HG03095 (cell line): ENCODE measurements around the gene FILIP1L.
"Not testable (repeated sequence)": the region's sequence is repeated elsewhere in the genome, so short reads cannot be mapped to it uniquely, and the experiment has no call there.

Source experiments
- ATAC-seq: cut with Tn5 transposase; IDR thresholded peaks from one replicate; pipeline ENCODE4 v1.9.1; 2021; ENCODE audit warnings: moderate library complexity; ENCODE audit not compliant: unreplicated experiment

FILIP1L gene

GRCh38 chr3:100099621-100100020 lies 14.7 kb downstream of the FILIP1L start:
- ATAC-seq: no peak

GRCh38 chr3:100098784-100099070 lies 15.6 kb downstream of the FILIP1L start:
- no peak for ATAC-seq

- no peak for ATAC-seq
These were observed 16.1 kb downstream of the FILIP1L start for GRCh38 chr3:100097919-100098783.

- ATAC-seq: no peak
These were observed 17.4 kb downstream of the FILIP1L start for GRCh38 chr3:100096866-100097265.

GRCh38 chr3:100096286-100096685 lies 18.0 kb downstream of the FILIP1L start:
- not testable (repeated sequence) for ATAC-seq

GRCh38 chr3:100093831-100094230 lies 20.5 kb downstream of the FILIP1L start:
- ATAC-seq: no peak

GRCh38 chr3:100090669-100091005 lies 23.7 kb downstream of the FILIP1L start:
- ATAC-seq: peak; percentile 7

GRCh38 chr3:100089812-100090668 lies 24.3 kb downstream of the FILIP1L start:
- peak; percentile 76 for ATAC-seq

GRCh38 chr3:100088735-100089368 lies 25.4 kb downstream of the FILIP1L start:
- ATAC-seq: no peak

GRCh38 chr3:100087198-100087597 lies 27.1 kb downstream of the FILIP1L start:
- peak; percentile 88 for ATAC-seq

- no peak for ATAC-seq
These were observed 27.9 kb downstream of the FILIP1L start for GRCh38 chr3:100086401-100086800.

GRCh38 chr3:100084100-100084806 lies 30.0 kb downstream of the FILIP1L start:
- no peak for ATAC-seq

- no peak for ATAC-seq
These were observed 31.1 kb downstream of the FILIP1L start for GRCh38 chr3:100083209-100083608.

- no peak for ATAC-seq
These were observed 31.6 kb downstream of the FILIP1L start for GRCh38 chr3:100082714-100083113.

- ATAC-seq: no peak
These were observed 32.2 kb downstream of the FILIP1L start for GRCh38 chr3:100081986-100082692.

GRCh38 chr3:100081311-100081710 lies 33.0 kb downstream of the FILIP1L start:
- ATAC-seq: no peak

- ATAC-seq: no peak
These were observed 33.7 kb downstream of the FILIP1L start for GRCh38 chr3:100080573-100080972.

GRCh38 chr3:100079328-100079727 lies 35.0 kb downstream of the FILIP1L start:
- ATAC-seq: no peak

- ATAC-seq: no peak
These were observed 37.4 kb downstream of the FILIP1L start for GRCh38 chr3:100076731-100077529.
